K562 (cell line): ENCODE results near the gene ST7. TPM values are rescaled to one million over a fixed set of nuclear protein-coding genes. Genes with fewer than 3 reads are reported as not detected.

Source experiments
- ATAC-seq: fragments of 200-7000 bp; cut with Tn5 transposase; 3 replicates; pipeline ENCODE4 v1.9.1; 2020; ENCODE audit warnings: moderate library complexity
- BruUV-seq: library from RNA; stranded (reverse); fragments of 400-500 nt; replicated peaks from 2 replicates; lab custom pipeline; 2021; lab: Mats Ljungman, UMichigan
- CTCF ChIA-PET: fragments of 300-600 bp; formaldehyde crosslinking; extraction: SDS; loops from one replicate; lab custom pipeline; 2021; ENCODE audit warnings: low intra/inter-chr PET ratio; lab: Yijun Ruan, JAX
- POLR2A ChIA-PET: fragments of 300-600, 350-650 bp; sonication (Branson Sonifier 250); formaldehyde crosslinking; extraction: SDS; loops from one replicate; lab custom pipeline; 2021; ENCODE audit warnings: antibody characterized with exemption, inconsistent platforms; lab: Yijun Ruan, JAX
- DNase-seq, 4 experiments: peaks; one replicate each; pipeline versions ENCODE4 v3.0.0 to v3.0.0-alpha.2; 2011 to 2018; ENCODE audit warnings: low spot score in 3 of 4, mixed read lengths in 3 of 4; ENCODE audit errors: extremely low read depth in 1 of 4
- FAIRE-seq: peaks from 2 replicates; lab custom pipeline; 2011; peaks lifted over from hg19 to GRCh38; lab: Jason Lieb, UNC
- H2AFZ ChIP-seq: 2 replicates; pipeline ENCODE4 v1.6.0; 2011; ENCODE audit warnings: low read depth, low read length, control low read depth, inconsistent platforms
- H3K27ac ChIP-seq: fragments of 200-600 bp; 3 replicates; pipeline ENCODE4 v1.8.0; 2011; ENCODE audit warnings: low read depth, mild to moderate bottlenecking, control low read depth, inconsistent platforms, low read length, moderate library complexity, mixed read lengths; ENCODE audit errors: extremely low read depth
- H3K27me3 ChIP-seq, 2 experiments: fragments of 300-600 bp in 1 of 2; 2 replicates in 1 of 2; 3 replicates in 1 of 2; pipeline versions ENCODE4 v1.6.0 to v1.8.0; 2011; ENCODE audit warnings: inconsistent platforms in 2 of 2, low read length in 2 of 2, mild to moderate bottlenecking in 1 of 2, mixed read lengths in 1 of 2, moderate library complexity in 1 of 2; ENCODE audit not compliant: control insufficient read depth in 2 of 2, insufficient read depth in 2 of 2
- H3K36me3 ChIP-seq: fragments of 300-600 bp; 3 replicates; pipeline ENCODE4 v1.8.0; 2011; ENCODE audit warnings: mild to moderate bottlenecking, low read length, inconsistent platforms; ENCODE audit not compliant: control insufficient read depth, insufficient read depth
- H3K4me1 ChIP-seq, 2 experiments: fragments of 200-600 bp in 1 of 2; replicated peaks in 1 of 2; 2 replicates in 1 of 2; 3 replicates in 1 of 2; pipeline versions ENCODE4 v1.5.1 to v1.8.0; 2011; ENCODE audit warnings: inconsistent platforms in 2 of 2, low read length in 2 of 2, mild to moderate bottlenecking in 1 of 2, mixed read lengths in 1 of 2, moderate library complexity in 1 of 2; ENCODE audit not compliant: control insufficient read depth in 2 of 2, insufficient read depth in 2 of 2
- H3K4me2 ChIP-seq: 2 replicates; pipeline ENCODE4 v1.6.1; 2011; ENCODE audit warnings: low read length, control low read depth, inconsistent platforms, mixed read lengths; ENCODE audit not compliant: insufficient read depth
- H3K4me3 ChIP-seq: fragments of 200-600 bp; sonication (generic), shearing (Covaris generic); 2 replicates; pipeline ENCODE4 v1.5.1; 2016; ENCODE audit warnings: control low read depth, inconsistent platforms
- H3K79me2 ChIP-seq: fragments of 200-600 bp; 3 replicates; pipeline ENCODE4 v1.8.0; 2011; ENCODE audit warnings: low read length, inconsistent platforms; ENCODE audit not compliant: control insufficient read depth, insufficient read depth
- H3K9ac ChIP-seq, 2 experiments: 2 replicates each; pipeline versions ENCODE4 v1.6.0 to v1.6.1; 2011; ENCODE audit warnings: low read depth in 2 of 2, low read length in 2 of 2, control low read depth in 1 of 2, inconsistent platforms in 1 of 2, mild to moderate bottlenecking in 1 of 2, mixed read lengths in 1 of 2; ENCODE audit not compliant: insufficient read depth in 1 of 2
- H3K9me1 ChIP-seq: one replicate; pipeline ENCODE4 v1.6.0; 2011; ENCODE audit warnings: inconsistent platforms, mild to moderate bottlenecking, low read length, moderate library complexity; ENCODE audit not compliant: control insufficient read depth, insufficient read depth
- H3K9me3 ChIP-seq: replicated peaks from 2 replicates; pipeline ENCODE4 v1.5.1; 2011; ENCODE audit warnings: low read depth, low read length, inconsistent platforms; ENCODE audit not compliant: control insufficient read depth, insufficient read depth
- H4K20me1 ChIP-seq: replicated peaks from 2 replicates; pipeline ENCODE4 v1.6.1; 2011; ENCODE audit warnings: low read length, inconsistent platforms, mixed read lengths; ENCODE audit not compliant: control insufficient read depth, insufficient read depth
- BACH1 ChIP-seq: fragments of 200-800 bp; sonication (Bioruptor generic); IDR thresholded peaks from 2 replicates; pipeline ENCODE4 v1.6.1; 2016; ENCODE audit warnings: missing genetic modification characterization, missing compliant biosample characterization
- HDAC8 ChIP-seq: fragments of 450-650 bp; IDR thresholded peaks from 2 replicates; pipeline ENCODE4 v1.6.1; 2016; ENCODE audit warnings: mild to moderate bottlenecking, missing genetic modification characterization, moderate library complexity, missing compliant biosample characterization
- ZSCAN29 ChIP-seq: fragments of 450-650 bp; IDR thresholded peaks from 2 replicates; pipeline ENCODE4 v1.6.1; 2017
- WGBS: fragments of 100-300 bp; shearing (Covaris generic); methylation state at CpG from one replicate; pipeline ENCODE4 v1.1.6; 2016; ENCODE audit warnings: low coverage, mixed read lengths; ENCODE audit not compliant: insufficient coverage; ENCODE audit errors: missing lambda C conversion rate; 5-methylcytosine and 5-hydroxymethylcytosine counted together
- in situ Hi-C: fragments of 300-500 bp; cut with MboI; formaldehyde crosslinking; loops from 4 replicates; pipeline ENCODE4 v1.15.0; 2018; ENCODE audit warnings: inconsistent platforms, mixed read lengths
- intact Hi-C: fragments of 100-400 bp; cut with micrococcal nuclease; formaldehyde crosslinking; loops from 2 replicates; pipeline ENCODE4 v1.14.2; 2022
- polyA plus RNA-seq, 8 experiments: library from polyadenylated mRNA; depleted of rRNA in 4 of 8; stranded (reverse) in 5 of 8; unstranded in 3 of 8; fragments of >200 nt; fragmentation: Nextera tagmentation in 2 of 8; fragmentation: Illumina TruSeq in 1 of 8; extraction: Ambion mirVana in 2 of 8; extraction: Trizol in 1 of 8; gene quantifications; 2 replicates each; pipeline versions ENCODE4 v1.2.1 to v1.2.3, GENCODE V29; 2011 to 2014; ENCODE audit warnings: inconsistent platforms in 1 of 8, missing spikeins in 1 of 8
- total RNA-seq, 7 experiments: library from RNA; depleted of rRNA in 6 of 7; stranded (reverse); fragments of >200 nt in 6 of 7; fragmentation: Illumina TruSeq in 2 of 7; extraction: Trizol in 2 of 7; gene quantifications; 2 replicates each; pipeline versions ENCODE4 v1.2.1 to v1.2.3, GENCODE V29; 2011 to 2021; ENCODE audit warnings: low replicate concordance in 1 of 7

ST7 gene
- total and polyA plus RNA-seq, 9 of the 15 experiments (the other 6 are each of a cell fraction or from before 2014, with no cell fraction given) = 23.9 to 56.3 (median 36.9) TPM

DNA sequence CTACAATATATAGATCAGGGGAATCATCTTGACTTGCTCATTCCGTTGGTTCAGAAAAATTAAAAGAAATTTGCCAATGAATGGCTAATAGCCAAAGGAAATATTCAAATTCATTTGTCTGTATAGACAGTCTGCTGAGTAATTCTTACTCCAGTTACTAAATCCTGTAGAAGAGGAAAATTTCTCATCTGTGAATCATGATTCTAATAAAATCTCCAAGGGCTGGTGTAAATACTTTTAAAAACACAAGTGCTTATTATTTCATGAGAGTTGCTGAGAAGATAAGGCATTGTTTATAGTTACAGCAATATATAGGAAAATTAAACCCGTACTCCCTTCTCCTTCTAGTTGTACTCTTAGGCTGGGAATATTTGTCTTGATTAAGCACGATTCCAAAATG, 316.6 kb downstream of the ST7 start:
- Histone ChIP-seq H3K27ac (no peak overlapping the region), H3K36me3 (no peaks in the 10 kb centered on the region), H4K20me1 (no peaks in the 10 kb centered on the region), H3K27me3 (peaks cover 16 to 25% of the 10 kb centered on the region in 2 experiments; a peak in 4 of 5 replicates), H3K4me2 (no peak overlapping the region), H3K9me1 (no peaks in the 10 kb centered on the region), H3K4me3 (no peak overlapping the region), H3K9ac (no peak overlapping the region), H3K4me1 (no peaks in the 10 kb centered on the region), H3K9me3 (no peaks in the 10 kb centered on the region), H3K79me2 (no peaks in the 10 kb centered on the region), H2AFZ (no peak overlapping the region)
- intact Hi-C loops = no loop called here
- WGBS = 1% methylated on average over 3 of the region's 3 CpGs
- POLR2A ChIA-PET = no interaction called here
- in situ Hi-C loops = no loop called here
- DNase-seq = no peak
- TF ChIP-seq HDAC8 = no peak
- TF ChIP-seq ZSCAN29 = peak; percentile 96
- no peak for FAIRE-seq
- BruUV-seq = no TSS peak
- no peak for ATAC-seq
- CTCF ChIA-PET = no interaction called here

DNA sequence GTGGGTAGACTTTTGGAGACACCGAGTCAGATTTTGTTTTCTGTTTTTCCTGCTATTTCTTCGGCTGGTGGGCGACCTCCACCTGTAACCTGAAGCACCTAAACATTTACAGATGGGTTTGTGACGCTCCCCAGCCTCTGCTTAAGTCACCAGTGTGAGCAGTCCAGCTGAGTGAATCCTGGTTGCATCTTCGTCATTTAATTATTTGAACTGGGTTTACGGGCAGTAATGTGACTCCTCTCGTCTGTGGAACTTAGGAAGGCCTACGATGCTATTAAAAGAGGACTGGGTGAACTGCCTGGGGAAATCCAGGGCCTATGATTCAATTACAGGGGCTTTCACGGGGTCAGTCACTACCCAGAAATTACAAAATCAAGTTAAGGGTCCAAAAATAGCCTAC, 317.1 kb downstream of the ST7 start:
- in situ Hi-C loops = no loop called here
- H3K4me2 ChIP-seq = no peak overlapping the region
- H3K9me3 ChIP-seq = no peaks in the 10 kb centered on the region
- no peak overlapping the region for H3K9ac ChIP-seq
- under 1% methylated on average over 9 of the region's 9 CpGs for WGBS
- no peaks in the 10 kb centered on the region for H3K4me1 ChIP-seq
- H3K27me3 ChIP-seq = peaks cover 20 to 28% of the 10 kb centered on the region in 2 experiments; a peak in 4 of 5 replicates
- TF ChIP-seq BACH1 = no peak
- ChIA-PET CTCF (no interaction called here), POLR2A (no interaction called here)
- no peaks in the 10 kb centered on the region for H4K20me1 ChIP-seq
- DNase-seq (no peak), FAIRE-seq (no peak), ATAC-seq (no peak; the same call in 2 of the 3 replicates)
- intact Hi-C loops = no loop called here
- H3K27ac ChIP-seq = no peak overlapping the region
- no TSS peak for BruUV-seq
- no peak overlapping the region for H2AFZ ChIP-seq
- H3K36me3 ChIP-seq = no peaks in the 10 kb centered on the region
- H3K9me1 ChIP-seq = no peaks in the 10 kb centered on the region
- H3K79me2 ChIP-seq = no peaks in the 10 kb centered on the region
- H3K4me3 ChIP-seq = no peak overlapping the region
